GM21423 (cell line): ENCODE measurements around the gene CCR2.
"Not testable (repeated sequence)": the region's sequence is repeated elsewhere in the genome, so short reads cannot be mapped to it uniquely, and the experiment has no call there.

ENCODE experiments used
- ATAC-seq: cut with Tn5 transposase; IDR thresholded peaks from one replicate; pipeline ENCODE4 v1.9.1; 2021; ENCODE audit warnings: mild to moderate bottlenecking, moderate library complexity; ENCODE audit not compliant: unreplicated experiment

The CCR2 gene

GRCh38 chr3:46375814-46376213 lies 21.9 kb downstream of the CCR2 start:
- ATAC-seq: no peak

GRCh38 chr3:46378426-46378942 lies 24.6 kb downstream of the CCR2 start:
- no peak for ATAC-seq

- no peak for ATAC-seq
Measured at GRCh38 chr3:46380471-46381221, 26.7 kb downstream of the CCR2 start.

GRCh38 chr3:46381625-46382024 lies 27.7 kb downstream of the CCR2 start:
- no peak for ATAC-seq

- ATAC-seq: no peak
Measured at GRCh38 chr3:46383211-46383950, 29.5 kb downstream of the CCR2 start.

- ATAC-seq: no peak
Measured at GRCh38 chr3:46383951-46384330, 30.0 kb downstream of the CCR2 start.

- ATAC-seq: no peak
Measured at GRCh38 chr3:46386205-46386604, 32.3 kb downstream of the CCR2 start.

- ATAC-seq: not testable (repeated sequence)
Measured at GRCh38 chr3:46388847-46389246, 34.9 kb downstream of the CCR2 start.

- ATAC-seq: no peak
Measured at GRCh38 chr3:46389306-46389705, 35.4 kb downstream of the CCR2 start.

- not testable (repeated sequence) for ATAC-seq
Measured at GRCh38 chr3:46391526-46391925, 37.6 kb downstream of the CCR2 start.

- no peak for ATAC-seq
Measured at GRCh38 chr3:46393011-46393410, 39.1 kb downstream of the CCR2 start.

- ATAC-seq: no peak
Measured at GRCh38 chr3:46393554-46394434, 39.9 kb downstream of the CCR2 start.

GRCh38 chr3:46395210-46395661 lies 41.3 kb downstream of the CCR2 start:
- ATAC-seq: no peak

GRCh38 chr3:46395766-46396530 lies 42.0 kb downstream of the CCR2 start:
- ATAC-seq: no peak

GRCh38 chr3:46397111-46397510 lies 43.2 kb downstream of the CCR2 start:
- no peak for ATAC-seq

GRCh38 chr3:46398186-46398955 lies 44.5 kb downstream of the CCR2 start:
- ATAC-seq: no peak

- no peak for ATAC-seq
Measured at GRCh38 chr3:46399098-46399497, 45.2 kb downstream of the CCR2 start.

- ATAC-seq: no peak
Measured at GRCh38 chr3:46399557-46399956, 45.6 kb downstream of the CCR2 start.

GRCh38 chr3:46400000-46400734 lies 46.3 kb downstream of the CCR2 start:
- ATAC-seq: no peak
